HFFc6 (cell line): Measurements from ENCODE around the gene ZNF57. TPM values are rescaled to one million over a fixed set of nuclear protein-coding genes. Genes with fewer than 3 reads are reported as not detected.

ENCODE experiments used
- DNase-seq: peaks from one replicate; pipeline ENCODE4 v3.0.0-alpha.2; 2018
- H3K27ac Mint-ChIP-seq: 2 replicates; pipeline ENCODE4 v1.8.0; 2020; ENCODE audit warnings: mild to moderate bottlenecking, mixed read lengths
- H3K27me3 Mint-ChIP-seq: 2 replicates; pipeline ENCODE4 v1.8.0; 2021; ENCODE audit warnings: mild to moderate bottlenecking, moderate library complexity, mixed read lengths; ENCODE audit not compliant: insufficient read depth
- H3K36me3 Mint-ChIP-seq: 2 replicates; pipeline ENCODE4 v1.8.0; 2021; ENCODE audit warnings: low read depth, mixed read lengths
- H3K4me1 Mint-ChIP-seq: 2 replicates; pipeline ENCODE4 v1.8.0; 2020; ENCODE audit warnings: low read depth, mixed read lengths
- H3K4me3 Mint-ChIP-seq: 2 replicates; pipeline ENCODE4 v1.8.0; 2020; ENCODE audit warnings: mild to moderate bottlenecking, moderate library complexity, mixed read lengths
- H3K9me3 Mint-ChIP-seq: 2 replicates; pipeline ENCODE4 v1.8.0; 2020; ENCODE audit warnings: mild to moderate bottlenecking, mixed read lengths
- total RNA-seq, 6 experiments: library from RNA; stranded (reverse); fragmentation: NEBNext Ultra II Directional; extraction: Animal tissue kit (Norgen Biotek cat#: 25700); gene quantifications; 2 replicates in 1 of 6; 3 replicates in 5 of 6; pipeline ENCODE4 v1.2.3, GENCODE V29; 2021
- TF ChIP-seq, protein P1 (sequence below): fragments of 200-600 bp; sonication (generic); IDR thresholded peaks from 2 replicates; pipeline ENCODE4 v1.5.0; 2021; ENCODE audit warnings: antibody characterized with exemption, mild to moderate bottlenecking

The ZNF57 gene
- total RNA-seq, 6 experiments from 2014 or later: 1.7 to 2.4 (median 1.8) TPM

GRCh38 chr19:2905918-2906519 is 5.3 kb downstream of the ZNF57 start:
- no peak overlapping the region for H3K27ac Mint-ChIP-seq
- H3K4me1 Mint-ChIP-seq: peaks cover 21% of the 10 kb centered on the region
- H3K27me3 Mint-ChIP-seq: no peaks in the 10 kb centered on the region; the same call in 1 of the 2 replicates
- H3K36me3 Mint-ChIP-seq: peaks cover 23% of the 10 kb centered on the region
- H3K9me3 Mint-ChIP-seq: peaks cover 20% of the 10 kb centered on the region
- TF ChIP-seq, protein P1, sequence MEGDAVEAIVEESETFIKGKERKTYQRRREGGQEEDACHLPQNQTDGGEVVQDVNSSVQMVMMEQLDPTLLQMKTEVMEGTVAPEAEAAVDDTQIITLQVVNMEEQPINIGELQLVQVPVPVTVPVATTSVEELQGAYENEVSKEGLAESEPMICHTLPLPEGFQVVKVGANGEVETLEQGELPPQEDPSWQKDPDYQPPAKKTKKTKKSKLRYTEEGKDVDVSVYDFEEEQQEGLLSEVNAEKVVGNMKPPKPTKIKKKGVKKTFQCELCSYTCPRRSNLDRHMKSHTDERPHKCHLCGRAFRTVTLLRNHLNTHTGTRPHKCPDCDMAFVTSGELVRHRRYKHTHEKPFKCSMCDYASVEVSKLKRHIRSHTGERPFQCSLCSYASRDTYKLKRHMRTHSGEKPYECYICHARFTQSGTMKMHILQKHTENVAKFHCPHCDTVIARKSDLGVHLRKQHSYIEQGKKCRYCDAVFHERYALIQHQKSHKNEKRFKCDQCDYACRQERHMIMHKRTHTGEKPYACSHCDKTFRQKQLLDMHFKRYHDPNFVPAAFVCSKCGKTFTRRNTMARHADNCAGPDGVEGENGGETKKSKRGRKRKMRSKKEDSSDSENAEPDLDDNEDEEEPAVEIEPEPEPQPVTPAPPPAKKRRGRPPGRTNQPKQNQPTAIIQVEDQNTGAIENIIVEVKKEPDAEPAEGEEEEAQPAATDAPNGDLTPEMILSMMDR: no peak
- DNase-seq: no peak
- no peak overlapping the region for H3K4me3 Mint-ChIP-seq

GRCh38 chr19:2906631-2907195 is 6.0 kb downstream of the ZNF57 start:
- Mint-ChIP-seq H3K9me3 (peaks cover 25% of the 10 kb centered on the region), H3K4me1 (peaks cover 17% of the 10 kb centered on the region), H3K27ac (no peak overlapping the region), H3K36me3 (peaks cover 27% of the 10 kb centered on the region), H3K4me3 (no peak overlapping the region), H3K27me3 (no peaks in the 10 kb centered on the region; the same call in 1 of the 2 replicates)
- TF ChIP-seq, protein P1: no peak
- no peak for DNase-seq

DNA sequence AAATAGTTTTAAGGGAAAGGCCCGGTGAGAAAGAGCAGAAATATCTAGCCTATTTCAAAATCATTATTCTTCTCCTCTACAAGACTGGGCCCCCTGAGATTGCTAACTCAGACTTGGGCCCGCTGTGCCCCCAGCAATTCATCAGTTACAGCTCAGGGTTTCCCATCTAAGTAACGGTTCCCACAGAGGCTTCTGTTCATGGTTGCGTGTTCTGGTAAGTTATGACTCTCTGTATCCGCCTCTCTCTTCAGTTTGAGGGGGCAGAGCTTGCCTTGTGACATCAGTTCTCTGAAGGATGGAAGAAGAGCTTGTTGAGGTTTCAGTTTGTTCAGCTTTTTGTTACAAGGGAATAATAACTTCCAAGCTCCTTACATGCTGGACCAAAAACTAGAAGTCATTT is 11.6 kb downstream of the ZNF57 start:
- Mint-ChIP-seq H3K27ac (no peak overlapping the region), H3K4me3 (no peak overlapping the region), H3K4me1 (peaks cover 11% of the 10 kb centered on the region), H3K9me3 (peaks cover 78% of the 10 kb centered on the region), H3K36me3 (peaks cover 67% of the 10 kb centered on the region), H3K27me3 (no peaks in the 10 kb centered on the region; the same call in none of the 2 replicates)
- no peak for DNase-seq
- TF ChIP-seq, protein P1: no peak

- Mint-ChIP-seq H3K4me1 (no peaks in the 10 kb centered on the region), H3K4me3 (no peak overlapping the region), H3K27me3 (no peaks in the 10 kb centered on the region; the same call in none of the 2 replicates), H3K9me3 (peaks cover 73% of the 10 kb centered on the region), H3K27ac (no peak overlapping the region), H3K36me3 (peaks cover 61% of the 10 kb centered on the region)
- TF ChIP-seq, protein P1: no peak
- DNase-seq: no peak
Measured at GRCh38 chr19:2917275-2918184, 16.8 kb downstream of the ZNF57 start.

DNA sequence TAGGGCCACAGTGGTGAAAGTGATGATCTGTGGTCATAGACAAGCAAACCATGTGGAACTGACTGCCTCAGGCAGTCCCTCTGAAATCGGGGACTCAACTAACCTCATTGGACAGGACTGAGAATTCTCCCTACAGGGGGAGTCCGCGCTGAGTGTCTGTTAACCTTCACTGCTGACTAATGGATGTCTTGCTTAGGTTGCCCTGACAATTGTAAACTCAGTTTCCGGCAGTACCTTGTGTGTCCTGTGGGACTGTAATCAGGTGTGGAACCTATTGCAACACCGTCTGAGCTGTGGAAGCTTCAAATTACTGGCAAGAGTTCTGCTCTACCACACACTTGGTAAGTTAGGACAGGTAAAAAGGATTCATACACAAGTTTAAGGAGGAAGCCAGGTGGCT is 22.3 kb downstream of the ZNF57 start:
- H3K27ac Mint-ChIP-seq: no peak overlapping the region

More for the DNA sequence above, 22.3 kb downstream of the ZNF57 start:
- no peaks in the 10 kb centered on the region; the same call in 1 of the 2 replicates for H3K27me3 Mint-ChIP-seq
- DNase-seq: peak; percentile 7
- H3K9me3 Mint-ChIP-seq: peaks cover 30% of the 10 kb centered on the region
- TF ChIP-seq, protein P1: peak; percentile 4; the same call in 1 of the 2 replicates
- H3K4me3 Mint-ChIP-seq: no peak overlapping the region
- H3K36me3 Mint-ChIP-seq: peaks cover 30% of the 10 kb centered on the region
- peaks cover 7% of the 10 kb centered on the region; the same call in 1 of the 2 replicates for H3K4me1 Mint-ChIP-seq
